K562 (cell line): ENCODE results near the gene PARP15. TPM values are rescaled to one million over a fixed set of nuclear protein-coding genes. Genes with fewer than 3 reads are reported as not detected.

Experiments
- ATAC-seq: fragments of 200-7000 bp; cut with Tn5 transposase; 3 replicates; pipeline ENCODE4 v1.9.1; 2020; ENCODE audit warnings: moderate library complexity
- BruUV-seq: library from RNA; stranded (reverse); fragments of 400-500 nt; replicated peaks from 2 replicates; lab custom pipeline; 2021; lab: Mats Ljungman, UMichigan
- CTCF ChIA-PET: fragments of 300-600 bp; formaldehyde crosslinking; extraction: SDS; loops from one replicate; lab custom pipeline; 2021; ENCODE audit warnings: low intra/inter-chr PET ratio; lab: Yijun Ruan, JAX
- POLR2A ChIA-PET: fragments of 300-600, 350-650 bp; sonication (Branson Sonifier 250); formaldehyde crosslinking; extraction: SDS; loops from one replicate; lab custom pipeline; 2021; ENCODE audit warnings: antibody characterized with exemption, inconsistent platforms; lab: Yijun Ruan, JAX
- DNase-seq, 4 experiments: peaks; one replicate each; pipeline versions ENCODE4 v3.0.0 to v3.0.0-alpha.2; 2011 to 2018; ENCODE audit warnings: low spot score in 3 of 4, mixed read lengths in 3 of 4; ENCODE audit errors: extremely low read depth in 1 of 4
- FAIRE-seq: peaks from 2 replicates; lab custom pipeline; 2011; peaks lifted over from hg19 to GRCh38; lab: Jason Lieb, UNC
- H2AFZ ChIP-seq: 2 replicates; pipeline ENCODE4 v1.6.0; 2011; ENCODE audit warnings: low read depth, low read length, control low read depth, inconsistent platforms
- H3K27ac ChIP-seq: fragments of 200-600 bp; 3 replicates; pipeline ENCODE4 v1.8.0; 2011; ENCODE audit warnings: low read depth, mild to moderate bottlenecking, control low read depth, inconsistent platforms, low read length, moderate library complexity, mixed read lengths; ENCODE audit errors: extremely low read depth
- H3K27me3 ChIP-seq, 2 experiments: fragments of 300-600 bp in 1 of 2; 2 replicates in 1 of 2; 3 replicates in 1 of 2; pipeline versions ENCODE4 v1.6.0 to v1.8.0; 2011; ENCODE audit warnings: inconsistent platforms in 2 of 2, low read length in 2 of 2, mild to moderate bottlenecking in 1 of 2, mixed read lengths in 1 of 2, moderate library complexity in 1 of 2; ENCODE audit not compliant: control insufficient read depth in 2 of 2, insufficient read depth in 2 of 2
- H3K36me3 ChIP-seq: fragments of 300-600 bp; 3 replicates; pipeline ENCODE4 v1.8.0; 2011; ENCODE audit warnings: mild to moderate bottlenecking, low read length, inconsistent platforms; ENCODE audit not compliant: control insufficient read depth, insufficient read depth
- H3K4me1 ChIP-seq, 2 experiments: fragments of 200-600 bp in 1 of 2; replicated peaks in 1 of 2; 2 replicates in 1 of 2; 3 replicates in 1 of 2; pipeline versions ENCODE4 v1.5.1 to v1.8.0; 2011; ENCODE audit warnings: inconsistent platforms in 2 of 2, low read length in 2 of 2, mild to moderate bottlenecking in 1 of 2, mixed read lengths in 1 of 2, moderate library complexity in 1 of 2; ENCODE audit not compliant: control insufficient read depth in 2 of 2, insufficient read depth in 2 of 2
- H3K4me2 ChIP-seq: 2 replicates; pipeline ENCODE4 v1.6.1; 2011; ENCODE audit warnings: low read length, control low read depth, inconsistent platforms, mixed read lengths; ENCODE audit not compliant: insufficient read depth
- H3K4me3 ChIP-seq: fragments of 200-600 bp; sonication (generic), shearing (Covaris generic); 2 replicates; pipeline ENCODE4 v1.5.1; 2016; ENCODE audit warnings: control low read depth, inconsistent platforms
- H3K79me2 ChIP-seq: fragments of 200-600 bp; 3 replicates; pipeline ENCODE4 v1.8.0; 2011; ENCODE audit warnings: low read length, inconsistent platforms; ENCODE audit not compliant: control insufficient read depth, insufficient read depth
- H3K9ac ChIP-seq, 2 experiments: 2 replicates each; pipeline versions ENCODE4 v1.6.0 to v1.6.1; 2011; ENCODE audit warnings: low read depth in 2 of 2, low read length in 2 of 2, control low read depth in 1 of 2, inconsistent platforms in 1 of 2, mild to moderate bottlenecking in 1 of 2, mixed read lengths in 1 of 2; ENCODE audit not compliant: insufficient read depth in 1 of 2
- H3K9me1 ChIP-seq: one replicate; pipeline ENCODE4 v1.6.0; 2011; ENCODE audit warnings: inconsistent platforms, mild to moderate bottlenecking, low read length, moderate library complexity; ENCODE audit not compliant: control insufficient read depth, insufficient read depth
- H3K9me3 ChIP-seq: replicated peaks from 2 replicates; pipeline ENCODE4 v1.5.1; 2011; ENCODE audit warnings: low read depth, low read length, inconsistent platforms; ENCODE audit not compliant: control insufficient read depth, insufficient read depth
- H4K20me1 ChIP-seq: replicated peaks from 2 replicates; pipeline ENCODE4 v1.6.1; 2011; ENCODE audit warnings: low read length, inconsistent platforms, mixed read lengths; ENCODE audit not compliant: control insufficient read depth, insufficient read depth
- CBX5 ChIP-seq: IDR thresholded peaks from 2 replicates; pipeline ENCODE4 v1.6.1; 2014; ENCODE audit warnings: low read depth, borderline replicate concordance
- HDAC6 ChIP-seq: IDR thresholded peaks from 2 replicates; pipeline ENCODE4 v1.6.1; 2012; ENCODE audit warnings: low read depth, mild to moderate bottlenecking, control low read depth, inconsistent platforms, low read length, moderate library complexity
- MAFF ChIP-seq: IDR thresholded peaks from 2 replicates; pipeline ENCODE4 v1.6.1; 2012; ENCODE audit warnings: low read length, improper control_type of control experiment
- MAFK ChIP-seq: IDR thresholded peaks from 2 replicates; pipeline ENCODE4 v1.6.1; 2011; ENCODE audit warnings: low read length, improper control_type of control experiment
- RCOR1 ChIP-seq, 2 experiments: IDR thresholded peaks; 2 replicates each; pipeline ENCODE4 v1.6.1; 2012; ENCODE audit warnings: low read depth in 2 of 2, low read length in 2 of 2, borderline replicate concordance in 1 of 2, improper control_type of control experiment in 1 of 2
- RNF2 ChIP-seq: sonication (generic); IDR thresholded peaks from 2 replicates; pipeline ENCODE4 v1.6.1; 2016
- STAG1 ChIP-seq: sonication (generic); formaldehyde crosslinking; IDR thresholded peaks from 2 replicates; pipeline ENCODE4 v1.5.0; 2020; ENCODE audit warnings: missing genetic modification reagents, borderline replicate concordance
- TCF7 ChIP-seq: sonication (generic); IDR thresholded peaks from 2 replicates; pipeline ENCODE4 v1.6.1; 2016; ENCODE audit warnings: antibody characterized with exemption, borderline replicate concordance
- ZNF316 ChIP-seq: fragments of 450-650 bp; IDR thresholded peaks from 2 replicates; pipeline ENCODE4 v1.6.1; 2016
- ZNF354B ChIP-seq: fragments of 250-450 bp; sonication (Bioruptor Pico); IDR thresholded peaks from 2 replicates; pipeline ENCODE4 v1.4.0; 2020
- ZNF644 ChIP-seq: fragments of 200-800 bp; sonication (Bioruptor generic); IDR thresholded peaks from 2 replicates; pipeline ENCODE4 v1.6.1; 2016; ENCODE audit warnings: low read depth, missing genetic modification characterization, missing compliant biosample characterization
- WGBS: fragments of 100-300 bp; shearing (Covaris generic); methylation state at CpG from one replicate; pipeline ENCODE4 v1.1.6; 2016; ENCODE audit warnings: low coverage, mixed read lengths; ENCODE audit not compliant: insufficient coverage; ENCODE audit errors: missing lambda C conversion rate; 5-methylcytosine and 5-hydroxymethylcytosine counted together
- in situ Hi-C: fragments of 300-500 bp; cut with MboI; formaldehyde crosslinking; loops from 4 replicates; pipeline ENCODE4 v1.15.0; 2018; ENCODE audit warnings: inconsistent platforms, mixed read lengths
- intact Hi-C: fragments of 100-400 bp; cut with micrococcal nuclease; formaldehyde crosslinking; loops from 2 replicates; pipeline ENCODE4 v1.14.2; 2022
- polyA plus RNA-seq, 8 experiments: library from polyadenylated mRNA; depleted of rRNA in 4 of 8; stranded (reverse) in 5 of 8; unstranded in 3 of 8; fragments of >200 nt; fragmentation: Nextera tagmentation in 2 of 8; fragmentation: Illumina TruSeq in 1 of 8; extraction: Ambion mirVana in 2 of 8; extraction: Trizol in 1 of 8; gene quantifications; 2 replicates each; pipeline versions ENCODE4 v1.2.1 to v1.2.3, GENCODE V29; 2011 to 2014; ENCODE audit warnings: inconsistent platforms in 1 of 8, missing spikeins in 1 of 8
- total RNA-seq, 7 experiments: library from RNA; depleted of rRNA in 6 of 7; stranded (reverse); fragments of >200 nt in 6 of 7; fragmentation: Illumina TruSeq in 2 of 7; extraction: Trizol in 2 of 7; gene quantifications; 2 replicates each; pipeline versions ENCODE4 v1.2.1 to v1.2.3, GENCODE V29; 2011 to 2021; ENCODE audit warnings: low replicate concordance in 1 of 7
- TF ChIP-seq, protein P1 (sequence below): fragments of 450-650 bp; formaldehyde crosslinking; IDR thresholded peaks from 2 replicates; pipeline ENCODE4 v1.4.0; 2022; ENCODE audit warnings: mild to moderate bottlenecking, moderate library complexity

Gene PARP15
- total and polyA plus RNA-seq, 9 of the 15 experiments (the other 6 are each of a cell fraction or from before 2014, with no cell fraction given) = 0.05 to 0.40 (median 0.13) TPM

DNA sequence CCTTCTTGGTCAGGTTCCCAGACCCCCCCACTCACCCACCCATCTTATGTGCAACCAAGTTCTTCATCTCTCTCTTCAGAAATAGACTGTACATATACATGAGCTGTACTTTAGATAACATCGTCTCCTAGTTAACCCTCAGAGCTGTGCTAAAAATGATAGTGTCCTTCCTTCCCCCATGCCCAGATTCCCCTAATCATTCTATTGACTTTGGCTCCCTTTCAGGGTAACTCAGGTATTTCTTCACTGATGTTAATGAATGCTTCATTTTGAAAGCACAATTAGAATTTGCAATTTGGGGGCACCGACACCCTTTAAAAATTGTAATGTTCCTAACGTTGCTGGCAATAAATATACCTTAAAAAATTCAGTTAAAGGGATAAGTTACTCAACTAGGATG lies 24.3 kb upstream of the PARP15 start (continued):
- TF ChIP-seq, protein P1, sequence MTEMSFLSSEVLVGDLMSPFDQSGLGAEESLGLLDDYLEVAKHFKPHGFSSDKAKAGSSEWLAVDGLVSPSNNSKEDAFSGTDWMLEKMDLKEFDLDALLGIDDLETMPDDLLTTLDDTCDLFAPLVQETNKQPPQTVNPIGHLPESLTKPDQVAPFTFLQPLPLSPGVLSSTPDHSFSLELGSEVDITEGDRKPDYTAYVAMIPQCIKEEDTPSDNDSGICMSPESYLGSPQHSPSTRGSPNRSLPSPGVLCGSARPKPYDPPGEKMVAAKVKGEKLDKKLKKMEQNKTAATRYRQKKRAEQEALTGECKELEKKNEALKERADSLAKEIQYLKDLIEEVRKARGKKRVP (CRISPR knock-in tag) = no peak
- TF ChIP-seq HDAC6 (no peak), STAG1 (CRISPR knock-in tag) (no peak), ZNF354B (CRISPR knock-in tag) (no peak), RNF2 (no peak)

DNA sequence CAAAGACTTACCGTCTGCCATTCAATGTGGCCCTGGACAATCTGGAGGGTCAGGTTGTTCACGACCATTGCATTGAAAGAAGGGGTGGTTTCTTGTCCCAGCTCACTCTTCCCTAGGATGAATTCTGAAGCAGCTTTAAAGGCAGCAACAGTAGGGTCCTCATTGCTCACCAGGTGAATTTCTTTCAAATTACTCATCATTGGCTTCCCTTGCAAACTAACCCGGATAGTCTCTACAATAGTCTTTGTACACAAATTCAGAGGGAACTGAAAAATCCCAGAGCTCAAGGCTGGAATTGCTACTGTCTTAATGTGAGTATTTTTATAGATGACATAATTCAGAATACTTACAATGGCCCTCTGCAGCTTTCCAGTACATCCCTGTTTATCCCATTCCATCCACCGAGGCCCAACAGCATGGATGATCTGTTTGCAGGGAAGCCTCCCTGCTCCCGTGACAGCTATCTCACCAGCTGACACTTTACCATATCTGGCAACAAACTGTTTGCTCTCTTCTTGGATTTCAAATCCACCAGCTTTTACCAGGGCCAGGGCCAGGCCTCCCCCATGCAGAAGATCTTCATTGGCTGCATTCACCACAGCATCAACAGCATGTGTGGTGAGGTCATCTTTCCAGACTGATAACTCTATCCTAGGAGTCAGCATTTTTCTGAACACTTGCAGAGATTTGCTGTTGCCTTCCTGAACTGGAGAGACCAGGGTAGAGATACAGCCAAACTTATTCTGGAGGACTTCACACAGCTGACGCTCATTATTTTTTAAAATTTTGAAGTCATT lies 22.0 kb upstream of the PARP15 start:
- DNase-seq (no peak), FAIRE-seq (no peak), ATAC-seq (no peak)
- no peaks in the 10 kb centered on the region for H3K9me1 ChIP-seq
- H2AFZ ChIP-seq = no peak overlapping the region
- no peaks in the 10 kb centered on the region for H3K79me2 ChIP-seq
- no peak overlapping the region for H3K4me3 ChIP-seq
- TF ChIP-seq CBX5 (no peak), RCOR1 (IDR thresholded peaks at IDR 0.05; ENCODE audit: borderline replicate concordance in 1 of 2, low read depth in 2 of 2, low read length in 2 of 2) (peak in 1 of 2 experiments; percentile 30; a peak in 1 of 4 replicates), MAFF (peak; percentile 24; the same call in 1 of the 2 replicates), TCF7 (no peak), ZNF644 (tag) (no peak), ZNF316 (peak; percentile 40; the same call in 1 of the 2 replicates), MAFK (peak; percentile 23; the same call in 1 of the 2 replicates)
- no peaks in the 10 kb centered on the region for H3K36me3 ChIP-seq
- no peaks in the 10 kb centered on the region for H3K9me3 ChIP-seq
- CTCF ChIA-PET = no interaction called here
- POLR2A ChIA-PET = interaction anchor here (1.4 kb wide), 1 partner anchor 9 kb away, joined by 3 read pairs; the partner anchor contains the start of genes DTX3L and PARP9
- no peaks in the 10 kb centered on the region for H3K27me3 ChIP-seq
- H3K9ac ChIP-seq = no peak overlapping the region
- no TSS peak for BruUV-seq
- no peaks in the 10 kb centered on the region for H3K4me1 ChIP-seq
- WGBS = 56% methylated on average over 6 of the region's 6 CpGs
- H3K27ac ChIP-seq = no peak overlapping the region
- no peak overlapping the region for H3K4me2 ChIP-seq
- intact Hi-C loops = no loop called here
- in situ Hi-C loops = no loop called here
- no peaks in the 10 kb centered on the region for H4K20me1 ChIP-seq
